GM18517 (cell line): Measurements from ENCODE around the gene DLGAP4.

Source experiments
- ATAC-seq: cut with Tn5 transposase; IDR thresholded peaks from one replicate; pipeline ENCODE4 v1.9.1; 2021; ENCODE audit warnings: mild to moderate bottlenecking, moderate library complexity; ENCODE audit not compliant: unreplicated experiment

DLGAP4 gene

DNA sequence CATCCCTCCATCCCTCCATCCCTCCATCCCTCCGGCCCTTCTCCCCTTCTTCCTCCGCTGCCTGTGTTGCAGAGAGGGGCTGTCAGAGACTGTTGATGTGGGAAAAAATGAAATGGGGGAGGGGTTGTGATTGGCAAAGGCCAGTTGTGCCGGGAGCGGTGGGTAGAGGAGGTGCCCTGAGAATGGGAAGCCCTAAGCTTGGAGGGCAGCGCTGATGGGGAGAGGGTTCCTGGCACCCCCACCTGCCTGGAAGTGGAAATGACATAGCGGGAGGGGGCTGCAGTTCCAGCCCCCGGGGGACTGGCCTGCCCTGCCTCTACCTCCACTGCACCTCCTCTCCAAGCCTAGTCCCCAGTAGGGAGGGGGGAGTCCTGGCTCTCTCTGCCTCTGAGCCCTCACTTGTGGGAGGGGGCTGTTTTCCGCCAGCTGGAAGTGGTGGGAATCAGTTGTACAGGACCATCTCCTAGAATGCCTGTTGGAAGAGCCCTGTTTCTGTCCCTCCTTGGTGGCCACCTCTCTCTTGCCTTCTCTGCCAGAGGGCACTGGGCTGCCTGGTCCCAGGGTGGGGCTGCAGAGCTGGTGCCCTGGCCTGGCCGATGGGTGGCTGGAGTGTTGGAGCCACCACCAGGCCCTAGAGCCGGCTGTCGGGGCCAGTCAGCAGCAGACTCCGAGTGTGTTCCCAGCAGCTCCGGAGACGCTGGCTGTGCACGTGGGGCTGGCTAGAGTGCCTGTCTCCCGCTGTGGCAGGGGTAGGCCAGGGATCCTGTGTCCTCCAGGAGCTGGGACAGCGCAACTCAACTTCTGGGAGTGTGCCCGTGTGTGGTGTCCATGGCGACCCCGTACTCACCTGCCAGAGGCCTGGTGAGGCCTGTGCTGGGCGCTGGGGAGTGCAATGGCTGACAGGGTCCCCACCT is 1.5 kb downstream of the DLGAP4 start:
- ATAC-seq, result no peak

GRCh38 chr20:36308353-36308752 is 2.2 kb downstream of the DLGAP4 start:
- ATAC-seq, result no peak

GRCh38 chr20:36308986-36309385 is 2.8 kb downstream of the DLGAP4 start:
- no peak for ATAC-seq

- no peak for ATAC-seq
Observed at GRCh38 chr20:36309643-36310042, 3.5 kb downstream of the DLGAP4 start.

GRCh38 chr20:36310215-36310981 is 4.3 kb downstream of the DLGAP4 start:
- no peak for ATAC-seq

DNA sequence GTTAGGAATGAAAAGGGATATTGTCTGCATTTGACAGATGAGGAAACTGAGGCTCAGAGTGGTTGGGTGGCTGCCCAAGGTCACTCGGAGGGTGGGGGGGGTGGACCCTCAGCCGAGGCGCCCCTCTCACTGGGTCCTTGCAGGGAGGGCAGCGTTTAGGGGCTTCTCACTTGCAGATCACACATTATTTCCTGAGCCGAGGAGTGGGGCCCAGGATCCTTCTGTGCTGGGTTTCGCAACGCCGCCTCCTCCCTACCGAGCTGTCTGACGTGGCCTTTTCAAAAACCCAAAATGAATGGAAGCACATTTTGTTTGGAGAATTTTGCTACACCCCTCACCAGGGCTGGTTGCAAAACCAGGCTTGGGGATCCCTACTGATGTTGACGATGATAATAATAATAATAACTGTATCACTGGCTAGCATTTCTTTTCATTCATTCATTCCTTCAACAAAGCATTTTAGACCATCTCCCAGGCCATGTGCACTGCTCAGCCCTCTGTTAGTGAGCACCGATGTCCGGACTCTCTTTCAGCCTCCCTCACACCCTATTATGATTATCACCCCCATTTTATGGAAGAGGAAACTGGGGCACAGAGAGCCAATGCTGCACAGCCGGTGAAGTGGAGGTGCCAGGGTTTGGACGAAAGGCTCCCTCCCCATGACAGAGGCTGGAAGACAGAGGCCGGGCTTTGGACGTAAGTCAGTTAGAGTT is 5.2 kb downstream of the DLGAP4 start:
- no peak for ATAC-seq

DNA sequence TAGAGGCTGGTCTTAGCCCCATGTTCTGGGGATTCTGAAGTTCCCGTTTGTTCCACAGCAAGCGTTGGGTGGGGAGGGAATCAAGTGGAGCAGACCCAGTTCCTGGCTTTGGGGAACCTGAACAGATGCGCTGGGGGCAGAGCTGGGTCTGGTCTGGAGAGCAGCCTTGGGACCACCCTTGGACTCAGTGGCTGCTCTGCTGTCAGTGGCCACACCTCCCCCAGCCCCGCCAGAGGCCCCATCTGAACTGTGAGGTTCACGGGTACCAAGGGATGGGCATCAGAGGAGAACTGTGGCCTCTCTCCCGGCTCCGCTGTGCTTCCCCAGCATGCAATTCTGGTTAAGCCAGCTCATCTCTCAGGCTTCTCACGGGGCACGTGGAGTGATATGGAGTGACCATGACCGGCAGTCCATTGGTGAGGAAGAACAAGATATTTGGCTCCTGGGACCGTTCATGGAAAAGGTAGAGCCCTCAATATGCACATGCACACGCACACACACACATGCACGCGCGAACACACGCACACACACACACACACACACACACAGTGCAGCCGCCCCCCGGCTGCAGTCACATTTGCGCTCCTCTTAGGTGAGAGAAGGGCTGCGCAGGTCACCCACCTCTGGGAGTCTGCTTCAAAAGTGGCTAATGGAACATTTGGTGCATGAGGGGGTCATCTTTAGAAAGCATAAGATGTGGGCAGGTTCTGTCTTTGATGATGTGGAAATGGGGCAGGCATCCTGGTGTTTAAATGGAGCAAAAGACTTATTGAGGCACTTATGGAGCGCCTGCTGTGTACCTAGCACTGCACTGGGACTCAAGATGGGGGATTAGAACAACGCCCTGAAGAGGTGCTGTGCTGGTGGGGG is 6.0 kb downstream of the DLGAP4 start:
- no peak for ATAC-seq

GRCh38 chr20:36312724-36313441 is 6.7 kb downstream of the DLGAP4 start:
- no peak for ATAC-seq

DNA sequence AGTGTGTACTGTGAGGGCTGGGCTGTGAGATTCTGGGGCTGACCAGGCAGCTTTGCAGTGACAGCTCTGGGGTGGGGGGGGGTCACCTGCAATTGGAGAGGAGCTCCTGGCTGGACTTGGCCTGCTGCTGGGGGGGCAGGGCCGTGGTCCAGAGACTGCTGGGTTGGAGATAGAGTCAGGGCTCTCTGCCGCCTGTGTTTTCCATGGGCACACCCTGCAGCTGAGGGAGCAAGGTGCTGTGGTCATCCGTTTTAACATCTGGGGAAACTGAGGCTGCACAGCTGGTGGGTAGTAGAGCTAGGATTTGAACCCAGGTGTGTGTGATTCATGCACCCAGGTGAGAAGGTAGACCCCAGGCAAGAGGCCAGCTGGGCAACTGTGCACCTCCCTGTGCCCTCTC is 7.3 kb downstream of the DLGAP4 start:
- ATAC-seq, result no peak

DNA sequence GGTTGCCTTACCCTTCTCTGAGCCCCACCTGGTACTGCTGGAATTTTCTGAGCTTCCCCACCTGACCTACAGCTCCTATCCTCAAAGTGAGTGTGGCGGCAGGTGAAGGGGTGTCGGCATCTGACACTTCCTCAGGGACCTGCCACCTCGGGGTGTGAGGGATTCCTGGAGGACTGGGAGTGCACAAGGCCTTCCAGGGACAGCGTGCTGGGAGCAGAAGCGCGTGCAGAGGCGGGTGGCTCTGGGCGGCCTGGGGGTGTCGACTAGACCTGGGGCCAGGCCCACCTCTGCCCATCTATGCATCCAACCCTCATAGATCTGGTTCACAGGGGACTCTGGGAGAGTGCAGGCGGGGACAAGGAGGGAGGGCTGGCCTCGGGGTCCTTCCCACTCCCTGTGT is 7.8 kb downstream of the DLGAP4 start:
- ATAC-seq, result no peak

GRCh38 chr20:36314734-36315544 is 8.8 kb downstream of the DLGAP4 start:
- no peak for ATAC-seq

GRCh38 chr20:36315545-36316351 is 9.6 kb downstream of the DLGAP4 start:
- no peak for ATAC-seq

DNA sequence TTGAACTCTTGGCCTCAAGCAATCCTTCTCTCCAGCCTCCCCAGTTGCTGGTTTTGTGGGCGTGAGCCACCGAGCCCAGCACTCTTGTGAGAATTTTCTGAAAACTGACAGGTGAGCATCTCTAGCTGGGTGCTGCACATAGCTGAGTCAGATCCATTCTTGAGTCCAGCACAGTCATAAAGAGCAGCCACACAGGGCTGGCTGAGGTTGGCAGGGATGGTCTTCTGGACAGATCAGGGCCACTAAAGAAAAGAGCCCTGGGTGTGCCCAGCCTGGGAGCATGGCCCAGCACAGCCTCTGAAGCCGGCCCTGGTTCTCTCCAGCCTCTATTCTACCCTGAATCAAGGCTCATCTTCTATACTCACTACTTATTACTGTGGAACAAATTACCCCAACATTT is 11.5 kb downstream of the DLGAP4 start:
- ATAC-seq, result no peak

GRCh38 chr20:36318166-36318565 is 12.0 kb downstream of the DLGAP4 start:
- ATAC-seq, result no peak

DNA sequence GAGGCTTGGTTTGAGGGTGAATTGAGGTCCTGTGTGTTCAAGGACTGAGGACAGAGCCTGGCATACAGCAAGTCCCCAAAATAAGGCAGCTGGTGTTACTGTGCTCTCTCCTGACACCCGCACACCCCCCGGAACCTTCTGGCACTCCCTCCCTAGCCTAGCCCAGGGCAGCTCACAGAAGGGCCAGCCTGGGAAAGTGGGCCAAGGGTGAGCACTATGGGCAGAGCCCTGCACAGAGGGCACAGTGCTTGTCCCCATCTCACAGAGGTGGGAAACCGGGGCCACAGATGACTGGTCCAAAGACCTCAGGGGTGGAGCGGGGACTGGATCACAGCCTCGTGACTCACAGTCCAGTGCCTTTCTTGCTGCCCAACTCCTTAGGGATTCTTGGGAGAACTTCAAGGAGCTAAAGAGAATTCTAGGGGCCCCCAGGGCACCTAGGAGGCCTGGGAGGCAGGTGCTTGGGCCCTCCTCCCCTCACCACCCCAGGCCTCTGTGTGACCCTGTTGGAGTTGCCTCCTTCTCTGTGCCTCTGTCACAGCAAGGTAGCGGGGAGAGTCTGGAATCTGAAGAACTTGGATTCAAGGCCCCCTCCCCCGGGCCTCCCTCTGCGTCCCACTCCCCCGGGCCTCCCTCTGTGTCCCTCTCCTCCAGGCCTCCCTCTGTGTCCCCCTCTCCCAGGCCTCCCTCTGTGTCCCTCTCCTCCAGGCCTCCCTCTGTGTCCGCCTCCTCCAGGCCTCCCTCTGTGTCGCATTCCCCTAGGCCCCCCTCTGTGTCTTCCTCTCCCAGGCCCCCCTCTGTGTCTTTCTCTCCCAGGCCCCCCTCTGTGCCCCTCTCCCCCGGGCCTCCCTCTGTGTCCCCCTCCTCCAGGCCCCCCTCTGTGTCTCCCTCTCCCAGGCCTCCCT is 13.5 kb downstream of the DLGAP4 start:
- ATAC-seq, result no peak

- ATAC-seq, result no peak
Observed at GRCh38 chr20:36320261-36320897, 14.2 kb downstream of the DLGAP4 start.
